ENCODE measurements around the gene SLFN12.
"Not testable (repeated sequence)": the region's sequence is repeated elsewhere in the genome, so short reads cannot be mapped to it uniquely, and the experiment has no call there.

SLFN12 gene

GRCh38 chr17:35432176-35433074 is at the start of gene SLFN12:
Gene SLFN12 (minus strand): TSS chr17:35432500. CDS start chr17:35423028, 9,472 bp downstream.
- DNase-seq: peak in 7 of 56 donors; percentile 3 to 41 (median 17)

GRCh38 chr17:35479271-35479670 is 47.0 kb upstream of the SLFN12 start:
- no peak for DNase-seq

- no peak for DNase-seq
Observed at GRCh38 chr17:35477248-35477647, 44.9 kb upstream of the SLFN12 start.

- no peak for DNase-seq
Observed at GRCh38 chr17:35476283-35476820, 44.1 kb upstream of the SLFN12 start.

GRCh38 chr17:35468475-35468874 is 36.2 kb upstream of the SLFN12 start:
- no peak for DNase-seq

- no peak for DNase-seq
Observed at GRCh38 chr17:35467824-35468223, 35.5 kb upstream of the SLFN12 start.

- no peak for DNase-seq
Observed at GRCh38 chr17:35460354-35460851, 28.1 kb upstream of the SLFN12 start.

GRCh38 chr17:35454035-35454434 is 21.7 kb upstream of the SLFN12 start:
- not testable (repeated sequence) for DNase-seq

- DNase-seq: no peak
Observed at GRCh38 chr17:35453171-35453570, 20.9 kb upstream of the SLFN12 start.

GRCh38 chr17:35449371-35449931 is 17.2 kb upstream of the SLFN12 start:
- no peak for DNase-seq

GRCh38 chr17:35448899-35449227 is 16.6 kb upstream of the SLFN12 start:
- no peak for DNase-seq

GRCh38 chr17:35448214-35448898 is 16.1 kb upstream of the SLFN12 start, which contains the start of gene SLFN13:
Gene SLFN13 (minus strand): TSS chr17:35448766. CDS start chr17:35445680, 3,086 bp downstream.
- DNase-seq: peak in 6 of 56 donors; percentile 1 to 26 (median 10)

- DNase-seq: no peak
Observed at GRCh38 chr17:35447499-35447898, 15.2 kb upstream of the SLFN12 start.

- no peak for DNase-seq
Observed at GRCh38 chr17:35438433-35438832, 6.1 kb upstream of the SLFN12 start.

- peak in 4 of 56 donors; percentile 2 to 22 (median 8) for DNase-seq
Observed at GRCh38 chr17:35433075-35433894, 985 bp upstream of the SLFN12 start.

- no peak for DNase-seq
Observed at GRCh38 chr17:35429702-35430101, 2.6 kb downstream of the SLFN12 start.

- DNase-seq: no peak
Observed at GRCh38 chr17:35428229-35428628, 4.1 kb downstream of the SLFN12 start.

GRCh38 chr17:35423761-35424160 is 8.5 kb downstream of the SLFN12 start:
- DNase-seq: no peak

GRCh38 chr17:35421069-35421468 is 11.2 kb downstream of the SLFN12 start:
- DNase-seq: not testable (repeated sequence)

GRCh38 chr17:35416659-35417058 is 15.6 kb downstream of the SLFN12 start:
- DNase-seq: no peak

GRCh38 chr17:35414707-35415106 is 17.6 kb downstream of the SLFN12 start:
- DNase-seq: not testable (repeated sequence)
